Measurements from ENCODE around the gene GRID1.
A peak's percentile ranks its signal among the peaks of the same experiment; 100 is the strongest.
"Not testable (repeated sequence)": the region's sequence is repeated elsewhere in the genome, so short reads cannot be mapped to it uniquely, and the experiment has no call there.

The GRID1 gene

GRCh38 chr10:85967594-85967993 is 399.0 kb downstream of the GRID1 start:
- ATAC-seq, result peak; percentile 17 to 44

- no peak for ATAC-seq
Observed at GRCh38 chr10:85961479-85962067, 405.0 kb downstream of the GRID1 start.

GRCh38 chr10:85961073-85961472 is 405.5 kb downstream of the GRID1 start:
- ATAC-seq, result no peak

GRCh38 chr10:85959239-85959638 is 407.4 kb downstream of the GRID1 start:
- no peak for ATAC-seq

- ATAC-seq, result no peak
Observed at GRCh38 chr10:85950921-85951320, 415.7 kb downstream of the GRID1 start.

GRCh38 chr10:85946713-85947326 is 419.8 kb downstream of the GRID1 start:
- ATAC-seq, result peak; percentile 31 to 64

GRCh38 chr10:85936161-85936560 is 430.4 kb downstream of the GRID1 start:
- no peak for ATAC-seq

- no peak for ATAC-seq
Observed at GRCh38 chr10:85934586-85934985, 432.0 kb downstream of the GRID1 start.

- ATAC-seq, result not testable (repeated sequence)
Observed at GRCh38 chr10:85929993-85930392, 436.6 kb downstream of the GRID1 start.

- no peak for ATAC-seq
Observed at GRCh38 chr10:85927952-85928665, 438.5 kb downstream of the GRID1 start.

- ATAC-seq, result no peak
Observed at GRCh38 chr10:85926986-85927385, 439.6 kb downstream of the GRID1 start.

- no peak for ATAC-seq
Observed at GRCh38 chr10:85926136-85926535, 440.5 kb downstream of the GRID1 start.

- ATAC-seq, result no peak
Observed at GRCh38 chr10:85925201-85925750, 441.3 kb downstream of the GRID1 start.

GRCh38 chr10:85924382-85925102 is 442.1 kb downstream of the GRID1 start:
- ATAC-seq, result no peak

GRCh38 chr10:85922356-85923129 is 444.1 kb downstream of the GRID1 start:
- no peak for ATAC-seq

- ATAC-seq, result no peak
Observed at GRCh38 chr10:85921789-85922188, 444.8 kb downstream of the GRID1 start.

GRCh38 chr10:85920311-85920710 is 446.3 kb downstream of the GRID1 start:
- no peak for ATAC-seq

GRCh38 chr10:85919491-85920021 is 447.0 kb downstream of the GRID1 start:
- ATAC-seq, result no peak

- ATAC-seq, result no peak
Observed at GRCh38 chr10:85918371-85918770, 448.2 kb downstream of the GRID1 start.

GRCh38 chr10:85917601-85918000 is 449.0 kb downstream of the GRID1 start:
- no peak for ATAC-seq

GRCh38 chr10:85916994-85917573 is 449.5 kb downstream of the GRID1 start:
- no peak for ATAC-seq

- ATAC-seq, result no peak
Observed at GRCh38 chr10:85916286-85916685, 450.3 kb downstream of the GRID1 start.

Data from activated CD4-positive, CD25-positive, alpha-beta regulatory T cell treated with anti-CD3 and anti-CD28 coated beads, Interleukin-2, amount 50 U/mL, for 24 hours (primary cell).